GM21825 (cell line): Measurements from ENCODE around the gene HMGB3.
"Not testable (repeated sequence)": the region's sequence is repeated elsewhere in the genome, so short reads cannot be mapped to it uniquely, and the experiment has no call there.

ENCODE experiments used
- ATAC-seq: cut with Tn5 transposase; IDR thresholded peaks from one replicate; pipeline ENCODE4 v1.9.1; 2021; ENCODE audit warnings: mild to moderate bottlenecking, moderate library complexity; ENCODE audit not compliant: unreplicated experiment

HMGB3 gene

GRCh38 chrX:150975655-150976390, 7.3 kb upstream of the HMGB3 start:
- no peak for ATAC-seq

GRCh38 chrX:150977411-150978162, 5.5 kb upstream of the HMGB3 start:
- no peak for ATAC-seq

GRCh38 chrX:150980186-150980585, 2.9 kb upstream of the HMGB3 start:
- no peak for ATAC-seq

- ATAC-seq: no peak
These were observed 2.4 kb upstream of the HMGB3 start for GRCh38 chrX:150980711-150981110.

GRCh38 chrX:150982235-150982787, 824 bp upstream of the HMGB3 start:
- ATAC-seq: no peak

- ATAC-seq: peak; percentile 24
These were observed 510 bp downstream of the HMGB3 start for GRCh38 chrX:150983521-150984168.

GRCh38 chrX:150984169-150984824, 1.2 kb downstream of the HMGB3 start:
- ATAC-seq: no peak

GRCh38 chrX:150987687-150988086, 4.6 kb downstream of the HMGB3 start:
- ATAC-seq: not testable (repeated sequence)

GRCh38 chrX:150989420-150989819, 6.3 kb downstream of the HMGB3 start:
- ATAC-seq: no peak

- ATAC-seq: no peak
These were observed 7.8 kb downstream of the HMGB3 start for GRCh38 chrX:150990910-150991309.

GRCh38 chrX:151000861-151001331, 17.8 kb downstream of the HMGB3 start:
- ATAC-seq: no peak

- ATAC-seq: no peak
These were observed 20.9 kb downstream of the HMGB3 start for GRCh38 chrX:151004085-151004484.

GRCh38 chrX:151006410-151007109, 23.4 kb downstream of the HMGB3 start:
- no peak for ATAC-seq

GRCh38 chrX:151009582-151009981, 26.4 kb downstream of the HMGB3 start:
- ATAC-seq: no peak

- ATAC-seq: no peak
These were observed 30.1 kb downstream of the HMGB3 start for GRCh38 chrX:151013164-151013743.

- no peak for ATAC-seq
These were observed 32.5 kb downstream of the HMGB3 start for GRCh38 chrX:151015684-151016083.

GRCh38 chrX:151019856-151020255, 36.7 kb downstream of the HMGB3 start:
- no peak for ATAC-seq

GRCh38 chrX:151030845-151031244, 47.7 kb downstream of the HMGB3 start:
- no peak for ATAC-seq

GRCh38 chrX:151031391-151031975, 48.3 kb downstream of the HMGB3 start:
- no peak for ATAC-seq

GRCh38 chrX:151039351-151039750, 56.2 kb downstream of the HMGB3 start:
- ATAC-seq: no peak
